ENCODE data around the gene LAMP1.
"Not testable (repeated sequence)": the region's sequence is repeated elsewhere in the genome, so short reads cannot be mapped to it uniquely, and the experiment has no call there.

DNA sequence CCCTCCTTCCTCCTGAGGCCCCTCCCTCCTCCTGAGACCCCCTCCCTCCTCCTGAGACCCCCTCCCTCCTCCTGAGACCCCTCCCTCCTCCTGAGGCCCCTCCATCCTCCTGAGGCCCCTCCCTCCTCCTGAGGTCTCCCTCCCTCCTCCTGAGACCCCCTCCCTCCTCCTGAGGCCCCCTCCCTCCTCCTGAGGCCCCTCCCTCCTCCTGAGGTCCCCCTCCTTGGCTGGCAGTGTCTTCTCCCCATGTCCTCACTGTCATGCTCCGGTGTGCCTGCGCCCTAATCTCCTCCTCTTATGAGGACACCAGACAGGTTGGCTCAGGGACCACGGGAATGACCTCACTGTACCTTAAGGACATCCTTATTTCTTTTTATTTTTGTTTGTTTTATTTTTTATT lies 74.7 kb downstream of the LAMP1 start:
- TF ChIP-seq, protein P1, sequence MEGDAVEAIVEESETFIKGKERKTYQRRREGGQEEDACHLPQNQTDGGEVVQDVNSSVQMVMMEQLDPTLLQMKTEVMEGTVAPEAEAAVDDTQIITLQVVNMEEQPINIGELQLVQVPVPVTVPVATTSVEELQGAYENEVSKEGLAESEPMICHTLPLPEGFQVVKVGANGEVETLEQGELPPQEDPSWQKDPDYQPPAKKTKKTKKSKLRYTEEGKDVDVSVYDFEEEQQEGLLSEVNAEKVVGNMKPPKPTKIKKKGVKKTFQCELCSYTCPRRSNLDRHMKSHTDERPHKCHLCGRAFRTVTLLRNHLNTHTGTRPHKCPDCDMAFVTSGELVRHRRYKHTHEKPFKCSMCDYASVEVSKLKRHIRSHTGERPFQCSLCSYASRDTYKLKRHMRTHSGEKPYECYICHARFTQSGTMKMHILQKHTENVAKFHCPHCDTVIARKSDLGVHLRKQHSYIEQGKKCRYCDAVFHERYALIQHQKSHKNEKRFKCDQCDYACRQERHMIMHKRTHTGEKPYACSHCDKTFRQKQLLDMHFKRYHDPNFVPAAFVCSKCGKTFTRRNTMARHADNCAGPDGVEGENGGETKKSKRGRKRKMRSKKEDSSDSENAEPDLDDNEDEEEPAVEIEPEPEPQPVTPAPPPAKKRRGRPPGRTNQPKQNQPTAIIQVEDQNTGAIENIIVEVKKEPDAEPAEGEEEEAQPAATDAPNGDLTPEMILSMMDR (IDR thresholded peaks at IDR 0.05), result not testable (repeated sequence)
- TF ChIP-seq POLR2A (IDR thresholded peaks at IDR 0.05), result not testable (repeated sequence)
